ENCODE data around the gene DPF3. TPM values are rescaled to one million over a fixed set of nuclear protein-coding genes. Genes with fewer than 3 reads are reported as not detected.

The DPF3 gene
- total RNA-seq, 1 donor from 2014 or later, result 1.1 TPM

GRCh38 chr14:72845196-72845595 is 48.7 kb downstream of the DPF3 start:
- no peak for TF ChIP-seq CTCF (IDR thresholded peaks at IDR 0.05)
- no peaks in the 10 kb centered on the region for H3K27me3 Mint-ChIP-seq (ENCODE audit: low read depth)
- DNase-seq (ENCODE audit: low spot score), result no peak
- no peak overlapping the region for H3K27ac Mint-ChIP-seq (ENCODE audit: unreplicated experiment)
- no peak overlapping the region for H3K4me3 Mint-ChIP-seq (ENCODE audit: unreplicated experiment)
- no peaks in the 10 kb centered on the region for H3K9me3 Mint-ChIP-seq (ENCODE audit: low read depth)
- H3K4me1 Mint-ChIP-seq (ENCODE audit: low read depth), result no peaks in the 10 kb centered on the region
- H3K36me3 Mint-ChIP-seq (ENCODE audit: low read depth), result no peaks in the 10 kb centered on the region

- no peak for TF ChIP-seq CTCF (IDR thresholded peaks at IDR 0.05)
- no peaks in the 10 kb centered on the region for H3K27me3 Mint-ChIP-seq (ENCODE audit: low read depth)
- DNase-seq (ENCODE audit: low spot score), result no peak
- H3K9me3 Mint-ChIP-seq (ENCODE audit: low read depth), result no peaks in the 10 kb centered on the region
- no peak overlapping the region for H3K4me3 Mint-ChIP-seq (ENCODE audit: unreplicated experiment)
- no peak overlapping the region for H3K27ac Mint-ChIP-seq (ENCODE audit: unreplicated experiment)
- no peaks in the 10 kb centered on the region for H3K36me3 Mint-ChIP-seq (ENCODE audit: low read depth)
- H3K4me1 Mint-ChIP-seq (ENCODE audit: low read depth), result no peaks in the 10 kb centered on the region
These were observed 49.4 kb downstream of the DPF3 start for GRCh38 chr14:72844524-72844923.

GRCh38 chr14:72839753-72840607 is 53.9 kb downstream of the DPF3 start:
- no peaks in the 10 kb centered on the region for H3K27me3 Mint-ChIP-seq (ENCODE audit: low read depth)
- no peaks in the 10 kb centered on the region for H3K4me1 Mint-ChIP-seq (ENCODE audit: low read depth)
- TF ChIP-seq CTCF (IDR thresholded peaks at IDR 0.05), result no peak
- no peaks in the 10 kb centered on the region for H3K36me3 Mint-ChIP-seq (ENCODE audit: low read depth)
- H3K9me3 Mint-ChIP-seq (ENCODE audit: low read depth), result no peaks in the 10 kb centered on the region
- DNase-seq (ENCODE audit: low spot score), result no peak
- no peak overlapping the region for H3K4me3 Mint-ChIP-seq (ENCODE audit: unreplicated experiment)
- H3K27ac Mint-ChIP-seq (ENCODE audit: unreplicated experiment), result no peak overlapping the region

- DNase-seq (ENCODE audit: low spot score), result no peak
- Mint-ChIP-seq H3K27me3 (ENCODE audit: low read depth) (no peaks in the 10 kb centered on the region), H3K4me1 (ENCODE audit: low read depth) (no peaks in the 10 kb centered on the region), H3K36me3 (ENCODE audit: low read depth) (no peaks in the 10 kb centered on the region), H3K27ac (ENCODE audit: unreplicated experiment) (no peak overlapping the region), H3K4me3 (ENCODE audit: unreplicated experiment) (no peak overlapping the region), H3K9me3 (ENCODE audit: low read depth) (no peaks in the 10 kb centered on the region)
- no peak for TF ChIP-seq CTCF (IDR thresholded peaks at IDR 0.05)
These were observed 54.5 kb downstream of the DPF3 start for GRCh38 chr14:72839351-72839750.

GRCh38 chr14:72836085-72836484 is 57.8 kb downstream of the DPF3 start:
- no peak overlapping the region for H3K27ac Mint-ChIP-seq (ENCODE audit: unreplicated experiment)
- peaks cover under 1% of the 10 kb centered on the region for H3K4me1 Mint-ChIP-seq (ENCODE audit: low read depth)
- DNase-seq (ENCODE audit: low spot score), result no peak
- H3K9me3 Mint-ChIP-seq (ENCODE audit: low read depth), result no peaks in the 10 kb centered on the region
- no peak for TF ChIP-seq CTCF (IDR thresholded peaks at IDR 0.05)
- H3K36me3 Mint-ChIP-seq (ENCODE audit: low read depth), result no peaks in the 10 kb centered on the region
- no peak overlapping the region for H3K4me3 Mint-ChIP-seq (ENCODE audit: unreplicated experiment)
- no peaks in the 10 kb centered on the region for H3K27me3 Mint-ChIP-seq (ENCODE audit: low read depth)
